Thyroid gland (tissue), 4 donors: ENCODE results near the gene LPP.

ENCODE experiments used
- POLR2A ChIP-seq, 2 donors: fragments of 450-650 bp; IDR thresholded peaks; one replicate each; pipeline ENCODE4 v1.6.1; 2017; ENCODE audit warnings: antibody characterized with exemption in 2 of 2, mild to moderate bottlenecking in 2 of 2, moderate library complexity in 1 of 2
- TF ChIP-seq, protein P1 (sequence below), 6 experiments: fragments of 200-600 bp in 3 of 6; fragments of 450-650 bp in 3 of 6; sonication (generic) in 3 of 6; IDR thresholded peaks; one replicate each; pipeline ENCODE4 v1.5.1; 2016 to 2019; ENCODE audit warnings: antibody characterized with exemption in 6 of 6, mild to moderate bottlenecking in 2 of 6, inconsistent platforms in 1 of 6, moderate library complexity in 1 of 6

DNA sequence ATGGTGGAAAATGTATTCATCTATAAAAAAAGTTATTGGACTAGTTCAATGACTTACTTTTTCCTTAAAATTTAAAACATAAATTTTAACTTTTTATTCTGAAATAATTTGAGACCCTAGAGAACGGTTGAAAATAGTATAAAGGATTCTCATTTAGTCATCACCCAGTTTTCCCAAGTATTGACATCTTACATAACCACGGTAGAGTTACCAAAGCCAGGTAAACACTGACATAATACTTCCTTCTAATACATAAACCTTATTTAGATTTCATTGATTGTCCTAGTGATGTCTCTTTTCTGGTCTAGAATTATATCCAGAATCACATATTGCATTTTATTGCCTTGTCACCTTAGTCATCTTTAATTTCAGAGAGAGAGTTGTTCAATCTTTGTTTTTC is 319.1 kb downstream of the LPP start:
- TF ChIP-seq, protein P1, sequence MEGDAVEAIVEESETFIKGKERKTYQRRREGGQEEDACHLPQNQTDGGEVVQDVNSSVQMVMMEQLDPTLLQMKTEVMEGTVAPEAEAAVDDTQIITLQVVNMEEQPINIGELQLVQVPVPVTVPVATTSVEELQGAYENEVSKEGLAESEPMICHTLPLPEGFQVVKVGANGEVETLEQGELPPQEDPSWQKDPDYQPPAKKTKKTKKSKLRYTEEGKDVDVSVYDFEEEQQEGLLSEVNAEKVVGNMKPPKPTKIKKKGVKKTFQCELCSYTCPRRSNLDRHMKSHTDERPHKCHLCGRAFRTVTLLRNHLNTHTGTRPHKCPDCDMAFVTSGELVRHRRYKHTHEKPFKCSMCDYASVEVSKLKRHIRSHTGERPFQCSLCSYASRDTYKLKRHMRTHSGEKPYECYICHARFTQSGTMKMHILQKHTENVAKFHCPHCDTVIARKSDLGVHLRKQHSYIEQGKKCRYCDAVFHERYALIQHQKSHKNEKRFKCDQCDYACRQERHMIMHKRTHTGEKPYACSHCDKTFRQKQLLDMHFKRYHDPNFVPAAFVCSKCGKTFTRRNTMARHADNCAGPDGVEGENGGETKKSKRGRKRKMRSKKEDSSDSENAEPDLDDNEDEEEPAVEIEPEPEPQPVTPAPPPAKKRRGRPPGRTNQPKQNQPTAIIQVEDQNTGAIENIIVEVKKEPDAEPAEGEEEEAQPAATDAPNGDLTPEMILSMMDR (IDR thresholded peaks at IDR 0.05) = no peak
- TF ChIP-seq POLR2A (IDR thresholded peaks at IDR 0.05) = no peak
